Measurements from ENCODE around the gene DLG2.

DLG2 gene

GRCh38 chr11:84339796-84340195 lies 1287.3 kb downstream of the DLG2 start:
- TF ChIP-seq CTCF (IDR thresholded peaks at IDR 0.05; ENCODE audit: borderline replicate concordance, control extremely low read depth, extremely low read depth, insufficient read depth, missing control alignments), result no peak
- in situ Hi-C loops (cut with MboI; ENCODE audit: low sequenced_read_pairs, unreplicated experiment), result no loop called here

GRCh38 chr11:84333221-84333620 lies 1293.9 kb downstream of the DLG2 start:
- DNase-seq (ENCODE audit: low spot score), result no peak
- in situ Hi-C loops (cut with MboI; ENCODE audit: low sequenced_read_pairs, unreplicated experiment), result no loop called here
- TF ChIP-seq CTCF (IDR thresholded peaks at IDR 0.05; ENCODE audit: borderline replicate concordance, control extremely low read depth, extremely low read depth, insufficient read depth, missing control alignments), result no peak

More at GRCh38 chr11:84339796-84340195, 1287.3 kb downstream of the DLG2 start:
- no peak for DNase-seq (ENCODE audit: low spot score)

DNA sequence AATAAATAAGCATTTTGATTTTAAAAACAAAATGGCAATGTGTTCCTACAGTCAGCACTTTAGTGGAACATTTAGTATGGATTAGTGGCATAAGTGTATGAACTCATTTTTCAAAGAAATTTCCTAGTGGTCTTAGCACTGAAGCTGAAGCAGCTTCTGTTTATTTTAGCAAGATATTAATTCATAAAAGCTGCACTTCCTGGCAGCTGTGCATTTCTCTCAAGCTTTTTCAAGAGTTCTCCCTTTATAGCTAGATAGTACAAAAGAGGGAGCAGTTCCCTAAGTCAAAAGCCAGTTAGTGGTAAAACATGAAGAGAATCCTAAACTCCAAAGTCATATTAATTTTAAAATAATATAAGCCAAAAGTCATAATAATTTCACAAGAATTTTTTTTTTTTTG lies 1304.9 kb downstream of the DLG2 start:
- no peak for DNase-seq (ENCODE audit: low spot score)
- TF ChIP-seq CTCF (IDR thresholded peaks at IDR 0.05; ENCODE audit: borderline replicate concordance, control extremely low read depth, extremely low read depth, insufficient read depth, missing control alignments), result no peak
- in situ Hi-C loops (cut with MboI; ENCODE audit: low sequenced_read_pairs, unreplicated experiment), result no loop called here

GRCh38 chr11:84319863-84320262 lies 1307.3 kb downstream of the DLG2 start:
- in situ Hi-C loops (cut with MboI; ENCODE audit: low sequenced_read_pairs, unreplicated experiment), result no loop called here
- TF ChIP-seq CTCF (IDR thresholded peaks at IDR 0.05; ENCODE audit: borderline replicate concordance, control extremely low read depth, extremely low read depth, insufficient read depth, missing control alignments), result no peak

GRCh38 chr11:84316866-84317555 lies 1310.1 kb downstream of the DLG2 start:
- no peak for TF ChIP-seq CTCF (IDR thresholded peaks at IDR 0.05; ENCODE audit: borderline replicate concordance, control extremely low read depth, extremely low read depth, insufficient read depth, missing control alignments)
- in situ Hi-C loops (cut with MboI; ENCODE audit: low sequenced_read_pairs, unreplicated experiment), result no loop called here
- no peak for DNase-seq (ENCODE audit: low spot score)

More at GRCh38 chr11:84319863-84320262, 1307.3 kb downstream of the DLG2 start:
- DNase-seq (ENCODE audit: low spot score), result no peak

DNA sequence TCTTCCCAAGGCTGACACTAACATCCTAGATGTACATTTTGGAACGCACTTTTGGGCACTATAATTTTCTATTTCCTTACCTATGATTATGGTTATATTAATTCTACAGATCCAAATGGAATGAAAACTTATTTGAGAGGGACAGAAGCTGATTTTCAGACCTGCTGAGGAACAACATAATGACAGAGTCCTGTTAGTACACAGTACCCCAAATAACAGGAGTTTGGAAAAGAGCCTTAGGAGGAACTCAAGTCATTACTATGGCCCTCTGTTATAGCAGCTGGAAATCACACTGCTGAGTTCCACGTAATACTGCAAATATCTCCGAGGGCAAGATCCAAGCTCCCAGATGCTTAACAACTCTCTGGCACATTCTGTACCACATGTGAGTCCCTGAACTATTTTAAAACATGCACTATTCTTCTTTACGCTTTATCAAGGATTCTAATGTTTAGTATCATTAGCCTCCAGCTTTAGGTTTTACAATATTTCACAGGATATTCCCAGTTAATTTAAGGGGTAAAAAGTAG lies 1313.2 kb downstream of the DLG2 start:
- in situ Hi-C loops (cut with MboI; ENCODE audit: low sequenced_read_pairs, unreplicated experiment), result no loop called here
- no peak for TF ChIP-seq CTCF (IDR thresholded peaks at IDR 0.05; ENCODE audit: borderline replicate concordance, control extremely low read depth, extremely low read depth, insufficient read depth, missing control alignments)
- no peak for DNase-seq (ENCODE audit: low spot score)
